HG02588 (cell line): ENCODE data around the gene ANO4.

Source experiments
- ATAC-seq: cut with Tn5 transposase; IDR thresholded peaks from one replicate; pipeline ENCODE4 v1.9.1; 2021; ENCODE audit warnings: mild to moderate bottlenecking, moderate library complexity; ENCODE audit not compliant: unreplicated experiment

Gene ANO4

DNA sequence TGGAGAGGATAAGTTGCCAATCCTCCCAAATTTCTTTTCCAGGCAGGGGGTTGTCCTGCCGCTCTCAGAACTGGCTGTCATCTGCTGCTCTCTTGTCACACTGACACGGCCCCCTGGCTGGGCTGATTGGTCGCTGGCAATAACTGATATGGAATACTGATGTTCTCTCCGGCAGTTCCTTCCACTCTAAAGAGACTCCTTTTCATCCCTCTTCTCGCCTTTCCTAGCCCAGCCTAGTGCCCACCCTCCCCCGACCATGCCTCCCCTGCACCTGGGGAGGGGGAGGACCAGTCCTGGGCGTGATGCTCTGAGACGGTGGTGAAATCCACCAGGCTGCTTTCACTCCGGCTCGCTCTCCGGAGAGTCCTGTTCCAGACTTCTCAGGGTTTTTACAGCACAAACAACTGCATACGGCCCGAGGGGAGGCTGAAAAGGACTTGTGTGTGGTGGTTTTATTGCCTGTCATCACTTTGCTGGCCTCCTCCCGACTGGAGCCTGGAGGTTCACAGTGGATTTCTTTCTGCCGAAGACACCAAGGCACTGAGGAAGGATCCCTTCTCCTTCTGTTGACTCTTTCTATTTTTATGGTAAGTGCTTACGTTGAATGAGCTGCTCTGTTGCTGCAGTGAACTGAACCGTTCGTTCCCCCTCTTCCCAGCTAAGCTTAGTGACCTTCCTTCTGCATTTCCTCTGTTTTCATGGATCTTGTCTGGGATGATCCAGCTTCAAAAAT, at the start of gene ANO4:
Gene ANO4 (plus strand): TSS at position 336 of the 733 bp plus-strand sequence. CDS start 107,010 bp downstream, outside the sequence.
- no peak for ATAC-seq

DNA sequence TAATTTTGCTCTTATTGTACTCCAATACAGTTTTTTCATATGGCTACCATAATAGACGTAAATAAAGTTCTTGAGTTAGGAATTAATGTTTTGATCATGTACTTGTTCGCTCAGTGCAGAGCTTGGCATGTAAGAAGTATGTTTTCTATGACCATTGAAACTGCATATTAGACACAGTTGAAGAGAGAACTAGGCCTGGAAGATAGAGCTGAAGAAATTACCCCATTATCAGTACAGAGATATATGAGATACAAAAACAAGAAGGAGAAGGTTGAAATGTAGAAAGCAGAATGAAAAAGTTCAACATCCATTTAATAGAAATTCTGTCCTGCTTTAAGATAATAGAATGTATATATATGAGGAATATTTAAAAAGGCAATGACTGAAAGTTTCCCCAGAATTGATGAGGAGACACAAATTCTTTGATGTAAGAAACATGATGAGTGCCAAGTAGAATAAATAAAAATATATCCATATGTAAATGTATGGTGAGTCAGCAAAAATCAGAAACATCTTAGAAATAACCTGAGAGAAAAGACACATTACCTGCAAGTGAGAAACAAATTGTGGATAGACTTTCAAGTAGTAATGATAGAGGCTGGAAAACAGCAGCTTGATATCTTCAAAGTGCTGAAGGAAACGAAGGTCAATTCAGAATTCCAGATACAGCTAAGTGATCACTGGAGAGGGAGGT, 49.1 kb upstream of the ANO4 start:
- ATAC-seq = no peak

DNA sequence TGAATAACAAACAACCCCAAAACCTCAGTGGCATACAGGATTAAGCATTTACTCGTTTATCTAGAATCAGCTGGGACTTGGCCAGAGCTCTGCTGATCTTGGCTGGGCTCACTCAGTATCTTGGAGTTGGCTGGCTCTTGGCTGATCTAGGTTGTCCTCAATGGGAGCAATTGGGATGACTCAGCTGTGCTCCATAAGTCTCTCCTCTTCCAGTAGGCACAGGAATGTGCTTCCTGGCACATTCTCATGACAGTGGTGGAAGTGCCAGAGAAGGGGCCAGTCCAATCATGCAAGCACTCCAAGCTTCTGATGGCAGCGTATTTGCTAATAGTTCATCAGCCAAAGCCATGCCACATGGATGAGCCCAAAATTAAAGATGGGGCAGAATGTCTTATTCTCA, 41.7 kb upstream of the ANO4 start:
- ATAC-seq = no peak

DNA sequence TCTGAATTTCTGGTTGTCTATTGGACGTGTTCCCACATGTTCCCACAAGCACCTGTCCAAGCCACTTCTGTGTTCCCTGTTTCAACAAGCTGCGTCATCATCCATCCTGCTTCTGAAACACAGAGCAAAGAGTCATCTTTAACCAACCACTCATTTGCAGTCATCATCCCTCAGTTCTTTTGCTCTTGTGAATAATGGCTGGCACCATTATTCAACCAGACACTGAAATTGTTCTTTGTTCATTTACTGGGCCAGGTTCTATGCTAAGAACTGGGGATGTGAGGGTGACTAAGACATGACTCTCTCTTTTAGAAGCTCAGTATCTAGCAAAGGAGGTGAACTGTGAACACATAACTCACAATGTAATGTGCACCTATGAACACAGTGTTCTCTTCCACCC, 40.7 kb upstream of the ANO4 start:
- ATAC-seq = no peak

- no peak for ATAC-seq
Observed at GRCh38 chr12:100755186-100755585, 39.4 kb upstream of the ANO4 start.

GRCh38 chr12:100758083-100758482, 36.5 kb upstream of the ANO4 start:
- ATAC-seq = no peak

DNA sequence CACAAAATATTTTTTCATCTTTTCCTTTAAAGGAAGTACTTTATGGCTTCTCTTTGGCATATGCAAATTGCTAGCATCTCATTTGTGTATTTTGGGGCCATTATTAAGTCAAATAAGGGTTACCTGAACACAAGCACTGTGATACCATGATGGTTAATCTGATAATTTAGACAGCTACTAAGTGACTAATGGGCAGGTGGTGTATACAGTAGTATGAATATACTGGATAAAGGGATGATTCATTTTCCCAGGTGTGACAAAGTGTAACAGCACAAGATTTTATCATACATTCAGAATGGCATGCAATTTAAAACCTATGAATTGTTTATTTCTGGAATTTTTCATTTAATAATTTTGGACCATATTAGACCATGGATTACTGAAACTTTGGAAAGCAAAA, 27.2 kb upstream of the ANO4 start:
- no peak for ATAC-seq

GRCh38 chr12:100767950-100768349, 26.6 kb upstream of the ANO4 start:
- ATAC-seq = no peak

GRCh38 chr12:100778967-100779590, 15.5 kb upstream of the ANO4 start:
- no peak for ATAC-seq

DNA sequence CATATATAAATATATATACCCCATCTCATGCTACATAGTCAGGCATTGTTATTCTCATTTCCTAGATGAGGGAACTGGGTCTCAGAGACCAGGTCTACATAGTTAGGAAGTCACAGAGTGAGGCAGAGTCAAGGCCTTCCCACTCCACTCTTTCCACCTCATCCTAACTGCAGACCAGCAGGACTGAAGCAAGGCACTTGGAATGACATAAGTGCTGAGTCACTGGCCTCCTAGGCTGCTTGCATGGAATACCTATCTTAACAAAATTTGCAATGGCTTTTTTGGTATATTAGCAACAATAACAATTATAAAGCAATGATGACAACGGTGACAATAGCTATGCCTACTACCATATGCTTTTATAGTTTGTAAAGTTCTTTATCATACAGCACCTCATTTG, 5.4 kb upstream of the ANO4 start:
- ATAC-seq = no peak

DNA sequence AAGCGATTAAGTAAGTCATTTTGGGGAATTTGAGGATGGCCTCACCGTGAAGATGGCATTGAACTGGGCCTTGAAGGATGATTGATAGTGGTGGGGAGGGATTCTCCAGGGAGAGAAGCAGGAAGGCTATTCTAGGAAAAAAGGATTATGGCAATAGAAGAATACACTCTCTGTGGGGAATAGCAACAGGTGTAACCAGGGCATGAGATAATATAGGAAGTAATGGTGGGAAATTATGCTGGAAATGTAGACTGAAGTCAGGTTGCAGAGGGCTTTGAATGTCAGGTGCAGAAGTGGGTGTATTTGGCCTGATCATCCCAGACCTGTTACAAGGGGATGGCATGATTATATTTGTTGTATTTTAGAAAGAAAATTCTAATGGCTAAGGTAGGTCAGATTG, 4.6 kb upstream of the ANO4 start:
- ATAC-seq = no peak

DNA sequence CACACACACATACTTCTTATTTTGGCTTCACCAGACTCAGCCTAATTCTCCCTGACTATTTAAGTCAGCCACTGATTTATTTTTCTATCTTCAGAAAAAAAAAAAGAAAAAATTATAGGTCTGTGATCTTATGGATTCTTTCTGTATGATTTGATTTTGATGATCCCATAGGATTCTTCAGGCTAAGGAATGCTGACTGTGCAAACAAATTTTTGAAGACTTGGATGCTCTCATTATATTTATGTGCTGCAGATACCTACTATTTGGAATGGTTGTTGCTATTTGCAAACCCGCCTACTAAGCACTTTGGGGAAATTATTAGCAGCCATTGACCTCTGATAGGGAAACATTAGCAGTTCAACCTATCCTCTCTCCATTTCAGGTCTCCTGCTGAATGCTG, 4.0 kb upstream of the ANO4 start:
- ATAC-seq = no peak

GRCh38 chr12:100793182-100793581, 1.4 kb upstream of the ANO4 start:
- ATAC-seq = no peak

- no peak for ATAC-seq
Observed at GRCh38 chr12:100795174-100795799, 711 bp downstream of the ANO4 start.

- no peak for ATAC-seq
Observed at GRCh38 chr12:100795800-100796179, 1.2 kb downstream of the ANO4 start.

- ATAC-seq = no peak
Observed at GRCh38 chr12:100796621-100797020, 2.0 kb downstream of the ANO4 start.

DNA sequence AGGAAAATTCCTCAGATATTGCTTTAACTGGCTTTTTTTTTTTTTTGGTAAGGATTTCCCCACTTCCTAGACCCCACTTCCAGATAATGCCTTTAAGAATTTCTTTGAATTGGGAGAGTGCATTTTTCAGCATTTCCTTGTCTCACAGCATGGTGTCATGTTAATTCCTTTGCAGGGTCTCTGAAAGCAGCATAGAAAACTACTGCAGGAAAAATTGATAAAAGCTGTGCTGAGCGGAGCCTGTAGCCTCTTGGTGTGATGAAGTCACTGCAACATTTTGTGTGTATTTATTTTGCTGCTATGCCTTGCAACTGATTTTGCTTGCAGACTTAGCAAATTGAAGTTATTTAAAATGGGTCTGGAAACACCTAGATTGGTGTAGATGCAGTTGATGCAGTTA, 2.7 kb downstream of the ANO4 start:
- ATAC-seq = no peak

DNA sequence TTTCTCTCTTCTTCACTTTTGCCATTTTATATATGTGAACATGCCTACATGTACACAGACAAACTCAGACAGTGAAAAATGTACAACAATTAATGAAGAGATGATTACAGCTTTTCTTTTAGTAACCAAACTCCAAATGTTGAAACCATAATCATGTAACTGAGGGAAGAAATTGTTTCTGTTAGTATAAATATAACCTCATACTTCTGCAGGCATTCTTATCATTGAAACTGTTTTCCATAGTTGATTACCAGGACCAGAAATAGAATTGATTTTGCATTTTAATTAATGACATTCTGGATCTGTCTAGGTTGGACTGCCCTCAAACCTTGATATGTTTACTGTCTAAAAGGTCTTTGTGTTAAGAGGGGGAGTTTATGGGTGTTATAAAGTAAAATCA, 3.2 kb downstream of the ANO4 start:
- no peak for ATAC-seq

- ATAC-seq = no peak
Observed at GRCh38 chr12:100798286-100799160, 3.9 kb downstream of the ANO4 start.

- ATAC-seq = no peak
Observed at GRCh38 chr12:100799770-100800169, 5.2 kb downstream of the ANO4 start.

GRCh38 chr12:100800723-100801122, 6.1 kb downstream of the ANO4 start:
- ATAC-seq = no peak
